Gastroesophageal sphincter (tissue), 3 donors: ENCODE results near the gene ABHD16A.

Source experiments
- EP300 ChIP-seq: sonication (generic); formaldehyde crosslinking; IDR thresholded peaks from one replicate; pipeline ENCODE4 v1.6.1; 2017; ENCODE audit warnings: antibody characterized with exemption, mild to moderate bottlenecking
- POLR2A ChIP-seq, 2 donors: fragments of 450-650 bp; IDR thresholded peaks; one replicate each; pipeline ENCODE4 v1.6.1; 2017; ENCODE audit warnings: antibody characterized with exemption in 2 of 2, mild to moderate bottlenecking in 2 of 2, moderate library complexity in 1 of 2
- POLR2AphosphoS5 ChIP-seq: sonication (generic); formaldehyde crosslinking; IDR thresholded peaks from one replicate; pipeline ENCODE4 v1.6.1; 2017; ENCODE audit warnings: antibody characterized with exemption
- TF ChIP-seq, protein P1 (sequence below), 4 experiments: fragments of 200-600 bp in 2 of 4; fragments of 450-650 bp in 2 of 4; sonication (generic) in 1 of 4; IDR thresholded peaks; one replicate each; pipeline ENCODE4 v1.5.1; 2017 to 2019; ENCODE audit warnings: antibody characterized with exemption in 4 of 4, mild to moderate bottlenecking in 2 of 4, moderate library complexity in 2 of 4

DNA sequence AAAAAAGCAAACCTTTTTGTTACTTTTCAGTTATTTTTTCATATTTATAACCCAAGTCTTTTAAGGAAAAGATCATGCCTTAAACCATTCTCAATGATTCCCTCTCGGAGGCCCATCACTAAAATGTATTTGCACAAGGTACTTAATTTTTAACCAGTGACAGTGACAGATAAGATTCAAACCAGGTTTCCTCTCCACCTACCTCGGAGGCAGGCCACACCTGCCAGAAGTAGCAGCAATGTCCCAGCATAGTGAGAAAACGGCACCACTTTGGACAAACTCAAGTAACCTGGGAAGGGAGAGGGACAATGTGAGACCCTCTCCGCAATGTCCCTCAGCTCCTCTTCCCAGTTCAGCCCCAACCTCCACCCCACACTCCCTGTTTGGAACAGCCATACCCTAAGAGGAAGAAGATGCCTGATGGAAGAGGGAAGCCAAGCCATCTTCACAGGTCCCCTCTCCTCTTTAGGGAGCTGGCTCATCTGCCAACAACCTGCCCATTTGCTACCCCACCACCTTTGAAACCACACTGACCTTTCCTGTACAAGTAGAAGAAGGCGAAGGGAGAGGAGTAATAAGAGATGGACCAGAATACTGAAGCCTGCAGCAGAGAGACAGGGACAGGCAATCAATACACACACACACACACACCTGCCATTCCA is 2.3 kb downstream of the ABHD16A start:
- no peak for TF ChIP-seq POLR2A (IDR thresholded peaks at IDR 0.05)
- TF ChIP-seq, protein P1, sequence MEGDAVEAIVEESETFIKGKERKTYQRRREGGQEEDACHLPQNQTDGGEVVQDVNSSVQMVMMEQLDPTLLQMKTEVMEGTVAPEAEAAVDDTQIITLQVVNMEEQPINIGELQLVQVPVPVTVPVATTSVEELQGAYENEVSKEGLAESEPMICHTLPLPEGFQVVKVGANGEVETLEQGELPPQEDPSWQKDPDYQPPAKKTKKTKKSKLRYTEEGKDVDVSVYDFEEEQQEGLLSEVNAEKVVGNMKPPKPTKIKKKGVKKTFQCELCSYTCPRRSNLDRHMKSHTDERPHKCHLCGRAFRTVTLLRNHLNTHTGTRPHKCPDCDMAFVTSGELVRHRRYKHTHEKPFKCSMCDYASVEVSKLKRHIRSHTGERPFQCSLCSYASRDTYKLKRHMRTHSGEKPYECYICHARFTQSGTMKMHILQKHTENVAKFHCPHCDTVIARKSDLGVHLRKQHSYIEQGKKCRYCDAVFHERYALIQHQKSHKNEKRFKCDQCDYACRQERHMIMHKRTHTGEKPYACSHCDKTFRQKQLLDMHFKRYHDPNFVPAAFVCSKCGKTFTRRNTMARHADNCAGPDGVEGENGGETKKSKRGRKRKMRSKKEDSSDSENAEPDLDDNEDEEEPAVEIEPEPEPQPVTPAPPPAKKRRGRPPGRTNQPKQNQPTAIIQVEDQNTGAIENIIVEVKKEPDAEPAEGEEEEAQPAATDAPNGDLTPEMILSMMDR (IDR thresholded peaks at IDR 0.05) = no peak
- TF ChIP-seq POLR2AphosphoS5 = no peak
- TF ChIP-seq EP300 = no peak
